Retina (tissue), 1 donor: ENCODE data around the gene SUDS3.
"Not testable (repeated sequence)": the region's sequence is repeated elsewhere in the genome, so short reads cannot be mapped to it uniquely, and the experiment has no call there.

Experiments
- DNase-seq: peaks from one replicate; pipeline ENCODE4 v3.0.0-alpha.2; 2016

SUDS3 gene

DNA sequence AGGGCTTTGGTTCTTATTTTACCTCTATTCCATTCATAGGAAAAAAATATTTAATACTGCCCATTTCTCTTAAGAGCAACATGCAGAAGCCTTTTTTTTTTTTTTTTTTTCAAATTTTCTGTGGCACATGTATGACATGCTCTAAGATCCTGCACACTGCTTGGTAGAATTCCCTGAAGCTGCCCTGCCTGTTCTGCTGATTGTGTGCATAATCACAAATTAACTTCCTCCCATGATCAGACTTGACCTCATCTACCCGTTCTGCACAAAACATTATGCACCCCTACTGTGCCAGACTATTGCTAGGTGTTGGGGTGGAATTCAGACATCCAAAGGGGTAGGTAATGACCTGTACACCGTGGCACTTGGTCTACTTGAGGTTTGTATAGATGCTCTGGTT is 22.2 kb downstream of the SUDS3 start:
- DNase-seq: no peak

- DNase-seq: no peak
Observed at GRCh38 chr12:118398940-118399339, 22.6 kb downstream of the SUDS3 start.

DNA sequence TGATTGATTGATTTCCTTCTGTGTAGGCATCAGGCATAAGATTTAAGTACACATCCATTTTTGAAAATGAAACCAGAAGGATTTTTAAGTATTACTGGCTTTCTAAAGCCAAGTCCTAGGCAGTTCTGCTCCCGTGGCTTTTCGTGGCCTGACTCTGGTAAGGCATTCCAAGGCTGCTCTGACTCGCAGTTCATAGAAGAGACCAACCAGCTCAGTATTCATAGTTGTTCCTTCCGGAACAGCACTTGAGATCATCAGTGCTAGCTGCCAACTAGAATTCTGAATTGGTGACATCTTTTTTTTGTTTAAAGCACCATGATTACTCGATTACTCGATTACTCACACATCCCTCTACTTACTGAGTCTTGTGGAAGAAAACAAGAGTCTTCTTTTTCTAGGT is 25.9 kb downstream of the SUDS3 start:
- DNase-seq: no peak

DNA sequence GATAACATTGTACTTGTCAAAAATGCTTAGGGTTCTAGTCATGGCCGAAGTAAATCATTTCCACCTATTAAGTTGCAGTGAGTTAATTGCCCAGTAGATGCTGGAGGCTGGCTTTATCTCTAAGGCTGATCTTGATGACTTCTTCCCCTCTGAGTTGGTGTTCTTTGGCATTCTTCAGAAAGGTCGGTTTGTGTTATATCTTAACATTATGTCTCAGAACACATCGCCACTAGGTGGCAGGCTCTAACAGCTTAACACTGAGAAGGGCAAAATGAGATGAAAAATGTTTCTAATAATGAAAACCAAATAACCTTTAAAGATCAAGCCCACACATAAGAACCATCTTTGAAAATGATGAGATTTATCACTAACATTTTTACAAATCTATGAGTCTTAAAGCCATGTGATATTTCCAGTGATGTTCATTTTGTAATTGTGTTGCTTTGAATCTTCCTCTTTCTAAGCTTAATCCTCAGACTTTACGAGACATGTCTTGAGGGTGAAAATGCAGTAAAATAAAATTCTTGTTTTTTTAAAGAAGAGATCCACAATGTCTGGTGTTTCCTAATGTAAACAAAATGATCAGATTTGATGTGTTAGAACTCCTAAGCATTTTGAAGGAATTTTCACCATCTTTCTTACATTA is 28.6 kb downstream of the SUDS3 start:
- DNase-seq: peak; percentile 63

DNA sequence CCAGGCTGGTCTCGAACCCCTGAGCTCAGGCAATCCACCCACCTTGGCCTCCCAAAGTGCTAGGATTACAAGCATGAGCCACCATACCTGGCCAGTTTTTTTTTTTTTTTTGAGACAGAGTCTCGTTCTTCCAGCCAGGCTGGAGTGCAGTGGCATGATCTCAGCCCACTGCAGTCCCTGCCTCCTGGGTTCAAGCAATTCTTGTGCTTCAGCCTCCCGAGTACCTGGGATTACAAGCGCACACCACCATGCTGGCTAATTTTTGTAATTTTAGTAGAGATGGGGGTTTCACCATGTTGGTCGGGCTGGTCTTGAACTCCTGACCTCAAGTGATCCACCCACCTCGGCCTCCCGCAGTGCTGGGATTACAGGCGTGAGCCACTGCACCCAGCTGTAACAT is 31.9 kb downstream of the SUDS3 start:
- DNase-seq: not testable (repeated sequence)

DNA sequence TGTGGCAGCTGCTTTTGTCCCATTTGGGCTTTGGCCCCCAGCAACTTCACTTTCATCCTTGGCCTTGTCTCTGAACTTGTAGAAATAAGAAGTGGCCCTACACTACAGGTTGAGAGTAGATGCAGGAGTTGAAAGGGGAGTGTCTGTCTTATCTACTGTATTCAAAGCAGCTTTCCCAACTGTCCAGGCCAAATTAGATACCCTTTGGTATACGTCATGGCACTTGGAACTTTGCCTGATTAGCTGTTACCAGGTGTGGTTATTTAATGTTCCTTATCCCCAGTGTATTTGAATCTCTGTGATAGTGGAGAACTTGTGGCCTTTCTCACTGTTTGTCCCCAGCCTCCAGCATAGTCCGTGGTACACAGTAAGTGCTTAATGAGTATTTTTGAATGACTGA is 33.5 kb downstream of the SUDS3 start:
- no peak for DNase-seq

- DNase-seq: no peak
Observed at GRCh38 chr12:118417942-118418341, 41.6 kb downstream of the SUDS3 start.

- no peak for DNase-seq
Observed at GRCh38 chr12:118418385-118419057, 42.2 kb downstream of the SUDS3 start.

- DNase-seq: no peak
Observed at GRCh38 chr12:118420673-118421072, 44.3 kb downstream of the SUDS3 start.

GRCh38 chr12:118424884-118425283 is 48.5 kb downstream of the SUDS3 start:
- no peak for DNase-seq

DNA sequence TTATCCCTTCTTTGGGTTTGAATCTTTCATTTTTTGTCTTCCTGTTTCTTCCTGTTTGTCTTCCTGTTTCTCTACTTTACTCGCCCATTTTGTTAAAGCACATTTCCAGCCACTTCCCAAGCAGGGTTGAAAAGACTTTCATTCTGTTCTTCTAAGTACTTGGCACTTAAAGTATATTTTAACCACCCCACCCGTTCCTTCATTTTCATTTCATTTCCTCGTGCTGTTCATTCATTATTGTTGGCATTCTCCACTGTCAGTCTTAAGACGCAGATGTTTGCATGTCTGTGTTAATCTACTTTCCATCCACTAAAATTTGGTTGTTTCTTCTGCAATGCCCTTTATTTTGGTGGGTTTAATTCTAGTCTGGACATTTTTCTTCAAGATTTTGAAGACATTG is 49.0 kb downstream of the SUDS3 start:
- DNase-seq: no peak

GRCh38 chr12:118427819-118428218 is 51.5 kb downstream of the SUDS3 start:
- no peak for DNase-seq

- no peak for DNase-seq
Observed at GRCh38 chr12:118428643-118429042, 52.3 kb downstream of the SUDS3 start.

DNA sequence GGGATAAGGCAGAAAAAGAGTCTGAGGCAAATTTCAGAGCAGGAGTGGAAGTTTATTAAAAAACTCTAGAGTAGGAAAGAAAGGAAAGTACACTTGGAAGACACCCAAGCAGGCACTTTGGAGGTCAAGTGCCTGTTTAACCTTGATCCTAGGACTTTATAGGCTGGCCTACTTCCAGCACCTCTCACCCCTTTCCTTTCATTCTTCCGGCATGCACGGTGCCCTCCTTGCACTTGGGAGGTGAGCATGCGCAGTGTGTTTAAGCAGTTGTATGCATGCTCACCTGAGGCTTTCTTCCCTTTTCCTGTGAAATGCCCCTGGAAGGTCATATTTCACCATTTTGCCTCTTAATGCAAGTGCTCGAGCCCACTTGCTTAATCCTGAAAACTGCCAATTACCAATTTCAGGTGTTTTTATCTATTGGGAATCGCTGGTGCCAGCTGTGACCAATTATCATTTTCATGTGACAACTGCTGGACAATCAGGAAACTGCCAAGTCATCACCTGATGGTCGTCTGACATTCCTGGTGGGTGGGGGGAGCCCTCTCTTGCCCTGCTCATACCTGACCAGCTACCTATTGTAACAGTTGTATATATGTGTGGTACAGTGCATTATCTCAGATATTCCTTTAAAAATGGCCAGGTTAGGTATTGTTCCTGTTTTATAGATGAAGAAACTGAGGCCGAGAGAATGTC is 53.5 kb downstream of the SUDS3 start:
- DNase-seq: no peak

DNA sequence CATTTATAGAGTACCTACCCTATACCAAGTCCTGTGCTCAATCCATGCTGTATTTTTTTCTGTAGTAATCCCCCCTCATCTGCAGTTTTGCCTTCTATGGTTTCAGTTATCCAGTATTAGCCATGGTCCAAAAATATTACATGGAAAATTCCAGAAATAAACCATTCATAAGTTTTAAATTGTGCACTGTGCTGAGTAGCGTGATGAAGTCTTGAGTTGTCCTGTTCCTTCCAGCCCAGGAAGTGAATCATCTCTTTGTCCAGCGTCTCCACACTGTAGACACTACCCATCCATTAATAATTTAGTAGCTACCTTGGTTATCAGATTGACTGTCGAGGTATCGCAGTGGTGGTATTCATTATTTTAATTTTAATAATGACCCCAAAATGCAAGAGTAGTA is 54.2 kb downstream of the SUDS3 start:
- no peak for DNase-seq

- DNase-seq: no peak
Observed at GRCh38 chr12:118432812-118433545, 56.6 kb downstream of the SUDS3 start.

DNA sequence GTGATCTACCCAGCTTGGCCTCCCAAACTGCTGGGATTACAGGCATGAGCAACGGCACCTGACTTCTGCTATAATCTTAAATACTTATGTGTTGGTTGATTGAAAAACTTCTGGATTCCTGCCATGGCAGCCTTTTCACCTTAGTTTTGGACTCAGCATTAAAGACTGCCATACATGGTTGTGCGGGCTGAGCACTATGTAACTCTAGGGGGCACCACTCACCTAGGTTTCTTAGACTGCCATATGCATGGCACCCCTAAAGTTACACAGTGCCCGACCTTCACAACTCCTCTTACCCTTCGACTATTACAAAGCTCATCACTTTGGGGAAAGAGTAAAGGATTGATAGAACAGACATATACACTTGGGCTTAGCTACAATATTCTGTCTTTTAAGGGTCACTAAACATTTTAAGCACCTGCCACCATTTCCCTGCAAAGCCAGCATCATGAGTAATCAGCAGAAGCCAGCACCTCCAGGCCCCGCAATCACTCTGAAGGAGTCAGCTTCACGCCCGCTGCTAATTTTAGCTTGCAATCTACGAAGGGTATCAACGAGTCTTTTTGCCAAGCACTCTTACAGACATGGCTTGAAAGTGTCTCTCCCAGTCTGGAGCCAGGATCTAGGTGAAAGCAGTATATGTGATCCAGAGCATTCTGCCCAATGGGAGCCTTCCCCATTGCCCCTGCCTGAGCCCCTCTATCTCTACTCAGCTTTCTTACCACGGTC is 59.8 kb downstream of the SUDS3 start:
- no peak for DNase-seq

DNA sequence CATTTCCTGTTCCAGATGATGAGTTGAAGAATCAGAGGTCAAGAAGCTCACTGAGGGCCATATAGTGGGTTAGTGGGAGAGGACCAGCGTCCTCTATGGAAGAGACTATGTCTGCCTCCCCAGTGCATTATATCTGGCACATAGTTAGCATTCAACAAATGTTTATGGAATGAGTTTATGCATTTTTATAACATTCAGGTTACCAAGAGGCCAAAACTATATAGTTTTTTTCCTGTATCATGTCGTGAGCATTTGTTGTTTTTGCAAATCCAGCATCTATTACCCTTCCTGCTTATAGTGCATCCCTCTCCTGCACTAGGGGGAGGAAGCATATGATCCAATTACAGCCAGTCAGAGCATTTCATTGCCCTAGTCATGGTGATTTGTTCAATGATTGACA is 60.6 kb downstream of the SUDS3 start:
- no peak for DNase-seq

DNA sequence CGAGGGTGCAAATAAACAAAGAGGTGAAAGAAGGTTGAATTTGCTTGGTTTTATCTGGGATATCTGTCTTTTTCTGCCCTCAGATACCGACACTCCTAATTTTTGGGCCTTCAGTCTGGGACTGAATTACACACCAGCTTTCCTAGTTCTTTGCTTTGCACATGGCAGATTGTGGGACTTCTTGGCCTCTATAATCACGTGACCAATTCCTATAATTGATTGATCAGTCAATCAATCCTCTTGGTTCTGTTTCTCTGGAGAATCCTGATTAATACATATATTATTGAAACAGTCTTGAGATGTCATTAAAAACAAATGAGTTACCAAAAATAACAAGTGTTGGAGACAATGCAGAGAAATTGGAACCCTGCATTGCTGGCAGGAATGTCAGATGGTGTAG is 62.7 kb downstream of the SUDS3 start:
- no peak for DNase-seq

- DNase-seq: no peak
Observed at GRCh38 chr12:118446247-118446646, 69.9 kb downstream of the SUDS3 start.

DNA sequence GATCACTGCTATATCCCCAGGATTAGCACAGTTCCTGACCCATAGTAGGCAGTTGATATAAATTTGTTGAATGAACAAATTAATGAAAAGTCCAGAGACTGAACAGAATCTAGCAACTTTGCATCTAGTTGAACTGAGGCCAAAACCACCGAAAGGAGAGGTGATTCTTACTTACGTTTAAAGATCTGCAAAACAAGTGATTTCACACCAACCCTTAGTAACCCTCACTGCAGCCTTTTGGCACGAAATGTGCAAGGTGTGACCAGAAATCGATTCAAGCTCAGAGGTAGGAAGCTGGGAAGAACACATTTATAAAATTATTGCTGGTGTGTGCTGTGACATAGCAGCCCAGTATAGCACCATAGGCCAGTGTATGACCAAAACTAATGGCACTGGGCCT is 70.8 kb downstream of the SUDS3 start:
- DNase-seq: no peak

GRCh38 chr12:118448341-118448740 is 72.0 kb downstream of the SUDS3 start:
- no peak for DNase-seq

- DNase-seq: no peak
Observed at GRCh38 chr12:118455327-118455726, 79.0 kb downstream of the SUDS3 start.
